CD4-positive, alpha-beta T cell treated with Interleukin-6 for 4 hours (primary cell): ENCODE data around the gene SOX1.

Experiments used
- DNase-seq: peaks from one replicate; pipeline ENCODE4 v3.0.0-alpha.2; 2020; ENCODE audit warnings: mixed read lengths

The SOX1 gene

DNA sequence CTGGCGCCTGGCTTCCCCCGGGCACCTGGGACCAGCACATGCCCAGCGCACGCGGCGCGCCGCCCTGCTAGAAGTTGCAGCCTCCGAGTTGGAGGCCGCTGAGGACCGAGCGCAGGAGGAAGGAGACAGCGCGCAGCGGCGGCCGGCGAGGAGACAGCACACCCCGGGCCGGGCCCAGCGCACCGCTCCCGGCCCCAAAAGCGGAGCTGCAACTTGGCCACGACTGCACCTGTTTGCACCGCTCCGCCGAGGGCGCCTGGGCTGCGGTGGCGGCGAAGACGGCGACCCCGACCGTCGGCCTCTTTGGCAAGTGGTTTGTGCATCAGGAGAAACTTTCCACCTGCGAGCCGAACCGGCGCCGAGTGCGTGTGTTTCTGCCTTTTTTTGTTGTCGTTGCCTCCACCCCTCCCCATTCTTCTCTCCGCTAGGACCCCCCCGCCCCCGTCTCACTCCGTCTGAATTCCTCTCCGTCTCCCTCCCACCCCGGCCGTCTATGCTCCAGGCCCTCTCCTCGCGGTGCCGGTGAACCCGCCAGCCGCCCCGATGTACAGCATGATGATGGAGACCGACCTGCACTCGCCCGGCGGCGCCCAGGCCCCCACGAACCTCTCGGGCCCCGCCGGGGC, at the start of gene SOX1:
SOX1 (plus strand) TSS at position 34 of the 626 bp plus-strand sequence; CDS start at position 544, 510 bp downstream.
- DNase-seq: no peak

DNA sequence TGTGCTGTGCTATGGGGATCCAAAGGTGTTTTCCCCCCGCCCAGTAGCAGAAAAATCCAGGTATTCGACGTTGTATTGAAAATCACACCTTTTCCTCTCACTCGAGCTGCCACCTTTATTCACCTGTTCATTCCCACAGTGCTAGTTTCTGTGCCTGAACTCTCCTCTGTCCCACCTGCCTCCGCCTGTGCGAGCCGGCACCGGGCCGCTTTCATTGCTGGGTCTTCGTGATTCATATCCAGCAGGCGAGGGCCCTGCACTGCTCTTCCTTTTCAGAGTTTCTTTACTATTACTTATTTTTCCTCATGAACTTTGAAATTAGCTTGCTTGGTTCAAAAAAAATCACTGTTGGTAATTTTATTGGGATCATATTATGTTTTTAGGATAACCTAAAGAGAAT, 42.4 kb upstream of the SOX1 start:
- no peak for DNase-seq

DNA sequence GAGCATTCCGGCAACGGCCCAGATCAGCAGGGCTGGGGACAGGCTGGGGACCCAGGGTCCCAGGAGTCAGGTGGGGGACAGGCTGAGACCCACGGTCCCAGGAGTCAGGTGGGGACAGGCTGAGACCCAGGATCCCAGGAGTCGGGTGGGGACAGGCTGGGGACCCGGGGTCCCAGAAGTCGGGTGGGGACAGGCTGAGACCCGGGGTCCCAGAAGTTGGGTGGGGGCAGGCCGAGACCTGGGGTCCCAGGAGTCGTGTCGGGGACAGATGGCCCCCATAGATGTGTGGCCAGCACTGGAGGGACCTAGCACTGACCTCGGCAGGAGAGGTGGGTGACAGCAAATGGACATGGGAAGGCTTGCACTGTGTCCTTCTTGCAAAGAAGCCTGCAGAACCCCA, 39.7 kb upstream of the SOX1 start:
- DNase-seq: no peak

DNA sequence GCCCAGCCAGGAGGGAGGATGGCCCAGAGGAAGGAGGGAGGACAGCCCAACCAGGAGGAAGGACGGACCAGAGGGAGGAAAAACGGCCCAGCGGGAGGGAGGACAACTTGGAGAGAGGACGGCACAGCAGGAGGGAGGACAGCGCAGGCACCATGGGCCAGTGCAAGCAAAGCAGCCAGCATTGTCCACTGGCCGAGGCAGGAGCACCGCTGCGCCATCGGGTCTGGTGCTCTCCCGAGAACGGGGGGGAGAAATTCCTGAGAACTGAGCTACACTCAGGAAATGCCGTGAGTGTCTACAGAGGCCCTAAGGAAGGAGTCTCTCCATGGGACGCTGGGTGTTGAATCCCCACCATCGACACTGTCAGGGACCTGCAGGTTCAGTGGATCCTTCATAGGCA, 38.5 kb upstream of the SOX1 start:
- no peak for DNase-seq

DNA sequence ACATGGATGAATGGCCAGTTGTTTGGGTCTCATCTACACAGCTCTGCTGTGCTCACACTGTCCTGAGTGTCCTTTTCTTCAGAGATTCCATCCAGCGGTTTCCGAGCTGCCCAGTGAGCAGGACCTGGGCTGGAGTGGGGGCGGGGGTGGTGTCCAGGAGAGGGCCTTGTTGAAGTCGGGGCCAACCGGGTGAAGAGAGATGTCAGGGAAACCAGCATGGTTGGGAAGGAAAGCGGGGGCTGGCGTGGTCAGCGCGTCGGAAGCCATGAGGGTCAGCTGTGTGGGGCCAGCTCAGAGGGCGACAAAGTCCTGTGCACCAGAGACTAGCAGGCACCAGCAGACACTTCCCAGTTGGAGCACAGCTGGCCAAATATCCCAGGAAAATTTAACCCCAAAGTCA, 37.8 kb upstream of the SOX1 start:
- no peak for DNase-seq

DNA sequence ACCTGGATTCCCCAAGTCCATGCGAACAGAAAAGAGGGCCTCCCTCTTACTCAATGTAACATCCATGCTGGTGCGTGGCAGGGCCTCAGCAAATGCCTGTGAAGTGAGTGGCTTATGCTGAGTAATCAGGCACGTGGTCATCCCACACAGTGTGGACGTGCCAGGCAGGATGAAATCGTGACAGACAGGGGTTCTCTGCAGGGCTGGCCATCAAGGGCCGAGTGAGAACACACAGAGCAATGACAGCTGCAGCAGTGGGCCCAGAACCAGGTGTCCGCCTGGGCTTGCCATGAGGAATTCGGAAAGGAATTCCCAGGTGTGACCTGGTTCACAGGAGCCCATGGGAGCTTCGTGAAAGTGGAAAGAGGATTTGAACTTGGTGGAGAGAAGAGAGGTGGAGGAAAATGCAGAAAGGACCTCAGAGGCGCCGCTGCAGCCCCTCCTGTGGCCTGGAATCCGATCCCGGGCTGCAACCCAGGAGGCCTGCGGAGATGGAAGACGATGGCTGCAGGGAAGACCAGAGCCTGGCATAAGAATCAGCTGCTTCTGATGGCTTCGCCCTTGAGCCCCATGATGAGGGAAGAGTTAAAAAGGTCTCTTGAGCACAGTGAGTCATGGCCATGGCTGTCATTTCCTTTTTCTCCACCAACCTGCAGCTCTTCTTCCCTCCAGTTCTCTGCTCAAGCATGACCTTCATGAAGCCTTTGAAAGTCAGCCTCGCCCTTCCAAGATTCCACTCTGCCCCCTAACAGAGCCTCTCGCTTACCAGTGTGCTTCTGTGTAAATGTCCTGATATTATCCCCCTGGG, 34.6 kb upstream of the SOX1 start:
- DNase-seq: no peak

DNA sequence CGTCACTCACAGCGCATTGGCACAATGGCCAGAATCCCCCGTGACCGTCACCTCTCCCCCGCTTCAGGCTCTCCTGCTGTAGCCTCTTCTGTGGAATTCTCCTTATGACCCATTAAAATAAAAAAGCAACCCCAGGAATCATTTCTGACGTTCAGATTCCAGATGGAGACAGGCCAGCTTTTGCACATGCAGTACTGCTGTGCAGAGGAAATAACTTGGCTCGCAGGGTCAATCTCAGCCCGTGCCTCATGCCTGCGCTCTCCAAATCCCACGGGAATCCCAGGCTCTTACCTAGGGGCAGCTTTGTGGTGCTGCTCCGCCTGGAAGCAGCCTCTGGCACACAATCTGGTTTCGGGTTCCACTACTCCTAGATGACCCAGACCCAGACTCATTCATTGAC, 32.7 kb upstream of the SOX1 start:
- no peak for DNase-seq

DNA sequence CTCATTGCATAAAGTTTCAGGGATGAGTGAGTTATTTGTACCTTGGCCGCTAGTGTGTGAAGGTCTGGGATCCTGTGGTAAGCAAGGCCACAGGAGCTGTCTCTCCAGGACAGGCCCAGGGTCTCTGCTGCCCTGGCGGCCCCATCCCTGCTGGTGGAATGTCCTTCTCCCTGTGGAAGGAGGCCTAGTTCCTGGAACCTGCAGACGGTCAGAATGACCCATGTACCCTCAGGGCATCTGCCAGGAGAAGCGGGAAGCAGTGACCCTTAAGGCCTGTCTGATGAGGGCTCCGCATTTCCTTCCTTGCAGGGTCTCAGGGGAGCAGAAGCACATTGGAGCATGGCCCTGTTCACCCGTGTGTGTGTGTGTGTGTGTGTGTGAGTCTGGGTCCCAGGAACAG, 32.1 kb upstream of the SOX1 start:
- no peak for DNase-seq

DNA sequence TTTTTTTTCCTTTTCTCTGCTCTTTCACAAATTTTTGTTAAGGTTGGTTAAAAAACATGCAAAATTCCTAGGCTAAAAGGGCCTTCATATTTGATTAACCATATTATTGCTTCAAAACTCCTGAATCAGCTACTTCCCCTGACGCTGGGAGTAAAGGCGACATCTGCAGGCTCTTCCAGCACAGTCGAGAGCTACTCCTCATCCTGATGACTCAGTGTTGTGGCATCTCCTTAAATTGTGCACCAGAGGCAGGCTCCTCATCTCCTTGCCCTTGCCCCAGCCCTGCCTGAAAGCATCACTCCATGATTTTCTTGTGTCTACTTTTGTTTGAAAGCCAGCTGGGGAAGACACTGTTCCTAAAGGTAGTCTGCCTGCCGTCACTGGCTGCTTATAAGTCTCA, 24.5 kb upstream of the SOX1 start:
- DNase-seq: no peak

DNA sequence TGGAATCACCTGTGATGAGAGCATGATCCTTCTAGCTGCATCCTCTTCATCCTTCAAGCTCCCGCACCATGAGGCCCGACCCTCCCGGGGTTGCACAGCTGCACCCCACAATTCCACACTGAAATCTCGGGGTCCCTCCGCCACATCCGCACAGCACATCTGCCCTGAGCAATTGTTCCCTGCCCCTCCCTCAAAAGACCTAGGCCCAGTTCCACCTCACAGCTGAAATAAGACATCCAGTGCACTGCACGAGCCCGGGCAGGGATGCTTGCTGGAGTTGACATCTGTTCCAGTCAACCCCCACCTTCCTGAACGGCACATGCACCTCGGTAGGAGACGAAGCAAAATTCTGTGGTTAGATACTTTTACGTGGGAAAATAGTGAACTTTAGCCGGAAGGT, 14.7 kb upstream of the SOX1 start:
- no peak for DNase-seq

DNA sequence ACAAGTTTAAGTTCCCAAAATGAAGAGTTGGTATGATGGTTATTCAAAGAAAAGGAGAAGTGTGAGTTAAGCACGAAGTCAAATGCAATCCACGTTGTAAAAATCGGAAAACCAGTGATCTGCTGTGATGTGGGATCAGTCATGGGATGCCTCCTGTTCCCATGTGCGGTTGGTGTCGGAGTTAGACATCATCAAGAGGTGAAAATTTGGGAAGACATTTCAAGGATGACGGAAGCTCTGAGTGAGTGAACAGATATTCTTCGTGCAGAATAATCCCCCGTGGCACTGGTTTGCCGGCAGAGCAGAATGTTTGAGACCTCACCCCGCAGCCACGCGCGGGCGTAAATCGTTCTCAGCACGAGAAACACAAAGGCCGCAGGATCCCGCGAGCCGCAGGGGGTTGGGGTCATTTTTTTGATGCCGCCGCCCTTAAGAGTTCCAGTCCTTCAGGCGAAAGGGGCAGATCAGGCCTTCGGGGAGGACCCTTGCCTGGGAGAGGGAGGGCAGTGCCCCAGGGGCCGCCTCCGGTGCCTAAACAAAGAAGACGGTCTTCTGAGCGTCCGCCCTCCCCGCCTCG, 13.7 kb upstream of the SOX1 start:
- no peak for DNase-seq

DNA sequence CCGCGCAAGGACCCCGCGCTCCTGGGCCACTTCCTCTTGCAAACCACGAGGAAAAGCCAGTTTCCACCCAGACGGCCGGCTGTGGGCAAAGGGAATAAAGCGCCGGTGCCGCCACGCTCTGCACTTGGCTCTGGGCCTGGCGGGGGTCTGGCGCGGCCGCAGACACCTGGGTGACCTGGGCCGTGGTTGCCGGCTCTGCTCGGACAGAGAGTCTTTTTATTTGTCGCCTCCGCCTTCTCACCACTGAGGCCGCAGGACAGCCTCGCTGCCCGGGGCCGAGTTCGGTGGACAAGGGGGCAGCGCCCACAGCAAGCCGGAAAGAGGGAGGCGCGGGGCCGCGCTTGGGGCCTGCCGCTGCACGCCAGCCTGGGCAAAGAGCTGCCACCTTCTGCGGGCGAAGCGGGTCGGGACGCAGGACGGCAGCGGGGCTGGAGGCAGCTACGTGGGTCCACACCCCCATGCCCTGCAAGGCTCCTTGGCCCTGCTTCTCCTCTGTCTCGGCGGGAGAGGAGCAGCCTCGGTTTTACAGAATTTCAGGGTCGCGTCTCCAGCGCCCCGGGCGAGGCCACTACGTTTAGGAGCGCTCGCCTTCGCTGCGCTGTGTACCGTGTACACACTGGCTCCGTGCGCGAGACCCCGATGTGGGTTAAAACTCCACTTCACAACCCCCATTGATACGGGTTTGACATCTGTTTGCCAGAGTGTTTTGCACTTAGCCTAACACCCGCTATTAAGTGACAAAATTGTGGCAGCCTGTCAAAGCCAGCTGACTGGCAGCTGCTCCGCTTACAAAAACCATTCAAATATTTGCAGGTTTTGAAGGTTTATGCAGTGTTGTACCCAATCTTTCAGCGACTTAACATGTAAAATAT, 13.0 kb upstream of the SOX1 start:
- DNase-seq: no peak

DNA sequence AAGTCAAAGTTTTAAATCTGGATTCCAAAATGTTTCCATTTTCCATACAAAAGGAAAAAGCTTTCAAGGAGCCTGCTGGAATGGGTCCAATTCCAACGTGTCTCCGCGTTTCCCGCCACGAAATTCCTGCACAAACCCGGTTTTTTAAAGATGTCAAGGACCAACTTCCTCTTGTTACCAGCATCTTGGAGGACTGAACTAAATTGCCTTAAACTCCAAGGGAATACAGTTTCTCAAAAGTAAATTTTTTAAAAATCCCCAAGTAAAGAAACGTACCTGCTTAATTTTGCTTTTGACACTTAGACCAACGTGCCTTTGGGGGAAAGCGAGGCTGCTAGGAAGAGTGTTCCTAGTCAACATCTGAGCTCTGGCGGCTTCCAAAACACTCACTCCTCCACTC, 12.3 kb upstream of the SOX1 start:
- DNase-seq: no peak

DNA sequence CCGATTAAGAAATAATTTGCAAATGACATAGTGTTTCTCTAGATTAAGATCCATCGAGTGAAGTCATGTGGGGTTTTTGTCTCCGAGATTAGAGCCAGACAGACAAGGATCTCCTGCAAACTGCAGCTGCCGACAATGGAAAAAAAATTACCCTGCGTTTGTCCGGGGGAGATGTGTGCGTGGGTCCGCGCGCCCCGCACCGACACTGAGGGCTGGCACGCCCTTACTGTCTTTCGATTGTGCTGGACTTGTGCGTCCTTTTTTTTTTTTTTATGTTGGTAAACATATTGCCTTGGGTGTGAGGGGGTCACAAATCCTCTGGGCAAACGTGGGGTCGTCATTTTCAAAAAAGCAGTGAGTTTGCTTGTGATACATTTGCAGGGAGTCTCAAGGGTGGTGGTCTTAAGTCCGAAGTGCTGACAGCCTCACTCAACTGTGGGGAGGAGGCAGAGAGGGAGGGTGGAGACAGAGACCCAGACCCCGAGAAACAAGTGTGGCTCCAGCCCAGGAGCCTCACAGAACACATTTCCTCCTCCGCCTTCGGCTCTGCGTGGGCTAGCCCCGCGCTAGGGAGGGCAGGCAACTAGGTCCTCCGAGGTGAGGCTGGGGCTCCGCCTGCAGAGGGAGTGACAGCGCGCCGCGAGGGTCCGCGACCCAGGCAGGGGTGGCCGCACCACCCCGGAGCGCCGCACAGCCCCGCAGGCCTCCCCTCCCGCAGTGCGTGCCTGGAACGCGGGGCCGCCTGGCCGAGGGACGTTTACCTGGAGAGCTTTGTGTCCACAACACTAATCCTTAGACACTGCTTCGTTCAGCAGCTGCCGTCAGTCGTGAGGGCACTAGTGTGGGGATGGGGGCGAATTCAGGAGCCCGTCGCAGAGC, 11.7 kb upstream of the SOX1 start:
- no peak for DNase-seq

DNA sequence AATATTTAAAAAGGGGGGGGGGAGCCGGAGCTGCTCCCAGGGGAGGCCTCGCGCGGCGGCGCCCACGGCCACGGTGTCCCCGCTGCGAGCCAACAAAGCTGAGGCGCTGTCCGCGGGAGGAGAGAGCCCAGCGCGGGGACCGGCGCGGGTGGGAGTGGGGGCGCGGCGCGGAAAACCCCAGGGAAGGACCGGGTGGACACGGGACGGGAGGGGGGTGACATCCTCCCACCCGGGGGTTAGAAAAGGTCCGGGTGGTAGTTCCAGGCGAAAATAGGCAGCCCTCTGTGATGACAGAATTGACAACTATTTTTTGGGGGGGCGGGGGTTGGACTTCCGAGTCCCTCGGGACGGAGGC, 11.1 kb upstream of the SOX1 start:
- DNase-seq: no peak

DNA sequence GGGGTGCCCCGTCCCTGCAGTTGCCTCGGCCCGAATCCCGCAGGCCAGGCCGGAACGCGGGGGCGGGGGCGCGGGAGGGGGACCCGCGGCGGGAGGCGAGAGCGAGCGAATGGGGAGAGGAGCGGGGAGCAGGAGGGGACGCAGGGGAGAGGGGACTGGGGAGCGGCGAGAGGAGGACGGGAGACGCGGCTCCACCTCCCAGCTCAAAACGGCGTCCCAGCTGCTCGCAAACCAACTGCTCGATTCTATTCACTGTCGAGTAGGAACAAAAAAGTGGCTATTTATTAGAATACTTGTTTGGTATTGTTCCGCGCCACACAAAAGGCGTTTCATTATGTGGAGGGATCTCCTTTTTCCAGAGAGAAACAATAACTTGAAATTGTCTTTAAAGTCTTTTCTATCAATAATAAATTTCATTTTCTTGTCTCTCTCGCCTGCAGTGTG, 10.6 kb upstream of the SOX1 start:
- no peak for DNase-seq

DNA sequence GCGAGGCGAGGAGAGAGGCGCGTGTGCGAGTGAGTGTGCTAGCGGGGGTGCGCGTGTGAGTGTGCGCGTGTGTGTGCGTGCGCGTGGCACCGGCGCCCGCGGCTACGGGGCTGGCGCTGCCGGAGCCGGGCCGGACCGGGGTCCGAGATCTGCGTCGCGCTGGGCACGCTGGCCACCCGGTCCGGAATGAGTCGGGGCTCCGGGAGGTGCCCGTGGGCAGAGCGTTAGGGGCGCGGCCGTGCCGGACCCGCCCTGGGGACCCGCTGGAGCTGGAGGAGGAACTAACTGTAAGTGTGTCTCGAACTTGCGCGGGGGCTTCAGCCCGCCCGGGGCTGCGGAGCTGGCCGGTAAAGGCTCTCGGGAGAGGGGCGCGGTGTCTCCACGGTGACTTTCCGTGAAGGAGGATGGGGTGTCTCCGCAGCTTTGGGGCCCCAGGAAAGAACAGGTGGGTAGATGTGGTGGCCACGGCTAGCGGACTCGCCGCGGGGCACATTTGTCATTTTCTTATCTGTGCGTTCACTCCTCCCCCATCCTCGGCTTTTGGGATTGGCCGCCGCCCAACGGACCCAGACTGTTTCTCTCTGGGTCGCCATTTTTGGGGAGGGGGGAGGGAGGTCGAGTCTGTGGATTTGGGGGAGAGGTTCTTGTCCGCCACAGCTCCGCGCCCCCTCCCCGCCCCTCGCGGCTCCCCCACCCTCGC, 10.1 kb upstream of the SOX1 start:
- no peak for DNase-seq

DNA sequence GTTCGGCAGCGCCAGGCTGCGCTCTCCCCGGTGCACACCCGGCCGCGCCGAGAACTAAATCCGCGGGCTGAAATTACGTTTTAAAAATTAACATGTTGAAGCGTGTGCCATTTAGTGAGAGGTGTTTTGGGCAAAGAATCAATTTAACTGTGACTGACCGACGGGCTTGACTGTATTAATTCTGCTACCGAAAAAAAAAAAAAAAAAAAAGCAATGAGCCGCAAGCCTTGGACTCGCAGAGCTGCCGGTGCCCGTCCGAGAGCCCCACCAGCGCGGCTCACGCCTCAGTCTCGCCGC, 9.6 kb upstream of the SOX1 start:
- DNase-seq: no peak

DNA sequence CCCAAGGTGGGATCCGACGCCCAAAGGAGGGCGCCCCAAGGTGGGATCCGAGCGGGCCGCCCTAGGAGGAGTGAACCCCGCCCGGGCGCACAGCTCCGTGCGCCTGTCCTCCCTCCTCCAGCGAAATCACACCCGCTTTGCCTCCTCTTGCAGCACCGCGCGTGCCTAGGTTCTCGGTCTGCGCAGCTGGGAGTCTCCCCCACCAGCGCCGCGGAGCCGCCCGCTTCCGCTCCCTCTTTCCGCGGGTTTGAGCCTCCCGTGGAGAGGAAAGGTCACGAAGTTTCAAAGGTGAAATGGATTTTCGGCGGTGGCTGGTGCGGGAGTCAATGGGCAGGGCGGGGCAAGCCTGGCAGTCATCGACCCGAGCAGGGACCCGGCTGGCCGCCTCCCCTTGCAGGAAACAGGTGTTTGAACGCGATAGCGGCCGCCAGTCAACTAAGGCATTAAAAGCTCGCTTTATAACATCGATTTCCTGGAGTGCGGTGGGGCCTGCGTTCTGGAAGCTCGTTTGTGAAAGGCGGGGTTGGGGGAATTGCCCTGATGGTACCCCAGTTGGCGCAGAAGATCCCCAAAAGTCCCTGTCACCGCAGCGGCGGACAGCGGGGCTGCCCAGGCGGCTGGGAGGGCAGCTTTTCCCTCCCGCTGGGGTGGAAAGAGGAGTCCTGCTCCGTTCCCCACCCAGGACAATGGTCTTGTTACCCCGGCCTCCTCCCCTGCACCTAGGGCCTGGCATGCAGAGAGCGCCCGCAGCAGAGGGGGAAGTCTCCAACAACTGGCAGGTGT, 9.0 kb upstream of the SOX1 start:
- DNase-seq: no peak

DNA sequence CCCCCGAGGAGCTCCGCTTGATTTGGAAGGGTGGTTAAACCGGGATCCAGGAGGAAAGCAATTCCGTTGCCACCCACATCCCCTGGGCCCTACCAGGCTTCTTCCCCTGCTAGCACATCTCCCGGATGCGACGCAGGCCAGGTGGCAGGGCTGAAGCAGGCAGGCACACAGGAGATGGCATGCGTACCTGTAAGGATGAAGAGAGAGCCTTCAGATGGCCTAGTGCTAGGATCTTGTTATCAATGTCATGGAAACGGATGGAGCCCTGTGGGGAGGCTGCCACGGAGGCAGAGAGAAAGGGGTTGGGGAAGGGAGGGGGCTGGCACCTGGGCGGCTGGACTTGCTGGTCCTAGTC, 8.5 kb upstream of the SOX1 start:
- no peak for DNase-seq

DNA sequence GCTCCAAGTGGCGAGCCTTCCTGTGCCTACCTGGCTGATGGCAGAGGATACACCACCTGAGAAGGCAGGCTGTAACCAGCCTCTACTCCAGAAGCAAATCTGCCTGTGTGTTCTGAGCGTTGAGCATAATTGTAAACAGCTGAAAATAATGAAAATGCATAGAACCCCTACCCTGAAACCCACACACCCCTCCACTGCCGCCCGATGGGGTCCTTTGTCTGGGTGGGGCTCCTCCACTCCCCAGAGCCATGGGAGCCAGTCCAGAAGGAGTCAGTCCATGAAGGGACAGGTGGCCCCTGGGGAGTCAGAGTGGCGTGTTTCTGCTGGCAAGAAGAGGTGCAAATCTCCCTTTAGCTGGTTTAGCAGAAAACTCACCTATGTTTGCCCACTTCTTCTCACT, 8.0 kb upstream of the SOX1 start:
- DNase-seq: no peak
